C4-2B (cell line): ENCODE results near the gene SCAI.

Experiments
- CTCF ChIP-seq: fragments of 450-650 bp; conservative IDR thresholded peaks from 2 replicates; pipeline ENCODE4 v1.5.1; 2017; ENCODE audit warnings: mild to moderate bottlenecking
- ZFX ChIP-seq: fragments of 450-650 bp; IDR thresholded peaks from 2 replicates; pipeline ENCODE4 v1.6.1; 2017

- TF ChIP-seq CTCF (no peak), ZFX (no peak)
Observed at GRCh38 chr9:125141751-125142150, 1.6 kb downstream of the SCAI start.
